HG03095 (cell line): ENCODE results near the gene CPN1.
"Not testable (repeated sequence)": the region's sequence is repeated elsewhere in the genome, so short reads cannot be mapped to it uniquely, and the experiment has no call there.

Experiments
- ATAC-seq: cut with Tn5 transposase; IDR thresholded peaks from one replicate; pipeline ENCODE4 v1.9.1; 2021; ENCODE audit warnings: moderate library complexity; ENCODE audit not compliant: unreplicated experiment

CPN1 gene

GRCh38 chr10:100081075-100082001 lies at the start of gene CPN1:
CPN1 (minus strand) TSS chr10:100081869; CDS start chr10:100081625, 244 bp downstream.
- ATAC-seq = no peak

DNA sequence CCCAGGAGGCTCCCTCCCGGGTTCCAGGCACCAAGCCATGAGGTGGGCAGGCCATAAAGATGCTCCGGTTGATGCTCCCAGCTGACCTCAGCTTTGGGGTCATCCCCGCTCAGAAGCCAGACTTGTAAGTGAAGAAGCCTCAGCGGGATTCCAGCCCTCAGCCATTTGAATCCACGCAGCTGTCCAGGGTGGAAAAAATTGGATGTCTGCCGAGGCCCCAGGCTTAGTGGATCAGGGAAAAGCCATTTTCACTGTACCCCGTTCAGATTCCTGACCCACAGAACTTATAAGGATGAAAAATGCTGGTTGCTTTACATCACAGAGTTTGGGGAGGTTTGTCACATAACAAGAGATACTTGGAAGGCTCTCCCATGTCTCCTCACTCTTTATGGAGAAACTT lies 49.2 kb upstream of the CPN1 start:
- ATAC-seq = no peak

- no peak for ATAC-seq
Measured at GRCh38 chr10:100129424-100129823, 47.8 kb upstream of the CPN1 start.

DNA sequence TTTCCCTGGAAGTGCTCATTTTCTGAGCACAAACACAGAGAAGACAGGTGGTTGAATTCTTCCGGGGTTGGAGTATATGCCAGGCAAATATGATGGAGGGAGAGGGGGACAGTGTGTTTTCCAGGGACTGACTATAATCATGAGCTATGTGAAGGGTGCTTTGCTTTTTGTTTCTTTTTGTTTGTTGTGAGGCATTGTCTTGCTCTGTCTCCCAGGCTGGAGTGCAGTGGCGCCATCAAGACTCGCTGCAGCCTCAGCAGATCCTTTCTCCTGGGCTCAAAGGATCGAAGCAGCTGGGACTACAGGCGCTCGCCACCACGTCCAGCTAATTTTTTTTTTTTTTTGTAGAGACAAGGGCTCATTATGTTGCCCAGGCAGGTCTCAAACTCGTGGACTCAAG lies 47.3 kb upstream of the CPN1 start:
- no peak for ATAC-seq

DNA sequence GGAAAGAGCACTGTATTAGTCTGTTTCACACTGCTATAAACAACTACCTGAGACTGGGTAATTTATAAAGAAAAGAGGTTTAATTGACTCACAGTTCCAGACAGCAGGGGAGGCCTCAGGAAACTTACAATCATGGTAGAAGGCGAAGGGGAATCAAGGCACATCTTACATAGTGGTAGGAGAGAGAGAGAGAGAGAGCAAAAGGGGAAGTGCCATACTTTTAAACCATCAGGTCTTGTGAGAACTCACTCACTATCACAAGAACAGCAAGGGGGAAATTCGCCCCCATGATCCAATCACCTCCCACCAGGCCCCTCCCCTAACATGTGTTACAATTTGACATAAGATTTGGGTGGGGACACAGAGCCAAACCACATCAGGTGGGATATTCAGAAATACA lies 43.7 kb upstream of the CPN1 start:
- not testable (repeated sequence) for ATAC-seq

- ATAC-seq = no peak
Measured at GRCh38 chr10:100124097-100124496, 42.4 kb upstream of the CPN1 start.

- no peak for ATAC-seq
Measured at GRCh38 chr10:100122780-100123179, 41.1 kb upstream of the CPN1 start.

- ATAC-seq = no peak
Measured at GRCh38 chr10:100120550-100120949, 38.9 kb upstream of the CPN1 start.

DNA sequence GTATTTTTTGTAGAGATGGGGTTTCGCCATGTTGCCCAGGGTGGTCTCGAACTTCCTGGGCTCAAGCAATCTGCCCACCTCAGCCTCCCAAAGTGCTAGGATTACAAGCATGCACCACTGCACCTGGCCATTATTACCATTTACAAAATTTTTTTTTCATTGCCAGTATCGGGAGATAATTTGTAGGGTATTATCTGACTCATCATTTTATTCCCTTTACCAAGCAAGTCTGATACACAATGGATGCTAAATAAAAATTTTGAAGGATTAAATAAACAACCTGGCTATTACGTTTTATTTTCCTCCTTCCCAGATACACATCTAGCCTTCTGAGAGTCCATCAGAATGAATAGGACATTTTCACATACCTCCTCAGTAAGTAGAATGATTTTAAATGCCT lies 38.1 kb upstream of the CPN1 start:
- ATAC-seq = no peak

GRCh38 chr10:100114976-100115770 lies 33.5 kb upstream of the CPN1 start:
- ATAC-seq = no peak

DNA sequence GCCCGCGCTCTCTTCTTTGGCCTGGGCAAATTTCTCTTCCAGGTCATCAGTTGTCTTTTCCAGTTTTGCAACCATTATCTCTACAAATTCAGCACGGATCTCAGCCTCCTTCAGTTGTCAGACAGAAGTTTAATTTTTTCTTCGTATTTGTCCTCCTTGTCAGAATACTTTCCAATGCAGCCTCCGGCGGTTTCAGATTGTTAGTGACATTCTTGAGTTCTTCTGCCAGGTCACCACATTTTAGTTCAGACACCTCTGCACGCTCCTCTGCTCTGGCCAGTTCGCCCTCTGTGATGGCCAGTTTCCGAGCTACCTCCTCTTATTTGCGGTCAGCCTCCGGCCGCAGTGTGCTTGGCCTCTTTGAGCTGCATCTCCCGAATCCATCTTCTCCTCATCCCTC lies 32.8 kb upstream of the CPN1 start:
- ATAC-seq = no peak

GRCh38 chr10:100109670-100110069 lies 28.0 kb upstream of the CPN1 start:
- no peak for ATAC-seq

DNA sequence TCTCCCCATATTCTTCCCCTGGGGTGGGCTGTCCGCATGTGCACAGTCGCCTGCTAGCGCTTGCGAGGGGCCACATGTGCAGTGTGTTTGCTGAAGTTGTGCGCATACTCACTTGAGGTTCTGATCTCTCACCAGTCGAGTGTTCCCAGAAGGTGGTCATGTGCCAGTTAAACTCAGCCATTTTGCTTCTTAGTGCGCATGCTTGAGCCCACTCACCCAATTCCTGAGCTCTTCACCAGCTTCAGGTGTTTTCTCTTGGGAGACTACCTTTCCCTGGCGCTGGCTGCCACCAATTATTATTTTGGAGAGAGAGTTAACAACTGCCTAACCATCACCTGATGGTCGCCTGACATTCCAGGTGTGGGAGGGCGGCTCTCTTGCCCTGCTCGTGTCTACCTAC lies 25.2 kb upstream of the CPN1 start:
- no peak for ATAC-seq

GRCh38 chr10:100104300-100104699 lies 22.6 kb upstream of the CPN1 start:
- ATAC-seq = no peak

DNA sequence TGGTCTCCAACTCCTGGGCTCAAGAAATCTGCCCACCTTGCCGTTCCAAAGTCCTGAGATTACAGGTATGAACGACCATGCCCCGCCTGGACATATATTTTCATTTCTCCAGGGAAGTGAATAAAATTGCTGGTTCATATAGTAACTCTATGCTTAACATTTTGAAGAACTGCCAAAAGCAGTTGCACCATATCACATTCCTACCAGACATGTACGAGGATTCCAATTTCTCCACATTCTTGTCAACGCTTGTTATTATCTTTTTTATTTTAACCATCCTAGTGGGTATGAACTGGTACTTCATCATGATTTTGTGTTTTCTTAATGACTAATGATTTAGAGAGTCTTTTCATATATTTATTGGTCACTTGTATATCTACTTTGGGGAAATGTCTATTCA lies 21.9 kb upstream of the CPN1 start:
- ATAC-seq = no peak

GRCh38 chr10:100101192-100102076 lies 19.8 kb upstream of the CPN1 start:
- ATAC-seq = no peak

DNA sequence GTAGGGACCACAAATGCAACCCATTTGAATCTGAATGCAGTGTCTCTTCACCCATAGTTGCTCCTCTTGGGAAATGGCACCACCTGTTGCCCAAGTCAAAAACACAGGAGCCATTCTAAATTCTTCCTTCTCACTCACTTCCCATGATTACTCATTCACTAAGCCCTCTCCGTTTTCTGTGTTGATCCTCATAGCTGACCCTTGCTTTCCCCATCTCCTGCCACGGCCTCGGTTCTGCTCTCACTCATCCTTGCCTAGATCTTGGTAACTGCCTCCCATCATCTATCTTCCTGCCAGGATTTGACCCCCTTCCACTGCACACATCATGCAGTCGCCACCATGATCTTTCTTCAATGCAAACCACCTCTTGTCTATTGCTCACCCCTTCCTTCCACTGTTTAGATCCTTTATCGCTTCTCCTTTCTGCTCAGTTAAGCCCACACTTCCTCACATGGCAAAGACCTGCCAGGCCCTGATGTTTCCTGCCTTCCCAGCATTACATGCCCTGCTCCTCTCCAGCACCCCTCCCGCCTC lies 19.0 kb upstream of the CPN1 start:
- ATAC-seq = no peak

DNA sequence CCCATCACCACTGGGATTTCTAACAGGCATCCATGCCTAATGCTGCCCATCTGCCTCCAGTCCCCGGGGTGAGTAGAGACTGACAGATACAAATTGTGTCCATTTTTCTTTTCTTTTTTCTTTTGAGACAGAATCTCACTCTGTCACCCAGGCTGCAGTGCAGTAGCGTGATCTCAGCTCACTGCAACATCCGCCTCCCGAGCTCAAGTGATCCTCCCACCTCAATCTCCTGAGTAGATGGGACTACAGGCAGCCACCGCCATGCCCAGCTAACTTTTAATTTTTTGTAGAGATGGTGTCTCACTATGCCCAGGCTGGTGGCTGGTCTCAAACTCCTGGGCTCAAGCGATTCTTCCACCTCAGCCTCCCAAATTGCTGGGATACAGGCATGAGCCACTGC lies 7.6 kb upstream of the CPN1 start:
- ATAC-seq = no peak

DNA sequence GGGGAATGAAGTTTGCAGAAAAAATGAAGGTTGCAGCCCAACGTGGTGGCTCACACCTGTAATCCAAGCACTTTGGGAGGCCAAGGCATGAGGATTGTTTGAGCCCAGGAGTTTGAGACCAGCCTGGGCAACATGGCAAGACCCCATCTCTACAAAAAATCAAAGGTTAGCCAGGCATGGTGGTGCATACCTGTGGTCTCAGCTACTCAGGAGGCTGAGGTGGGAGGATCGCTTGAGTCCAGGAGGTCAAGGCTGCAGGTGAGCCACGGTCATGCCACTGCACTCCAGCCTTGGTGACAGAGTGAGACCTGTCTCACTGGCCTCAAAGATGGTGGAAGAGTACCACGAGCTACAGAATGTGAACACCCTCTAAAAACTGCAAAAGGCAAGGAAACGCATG lies 5.0 kb upstream of the CPN1 start:
- ATAC-seq = not testable (repeated sequence)

DNA sequence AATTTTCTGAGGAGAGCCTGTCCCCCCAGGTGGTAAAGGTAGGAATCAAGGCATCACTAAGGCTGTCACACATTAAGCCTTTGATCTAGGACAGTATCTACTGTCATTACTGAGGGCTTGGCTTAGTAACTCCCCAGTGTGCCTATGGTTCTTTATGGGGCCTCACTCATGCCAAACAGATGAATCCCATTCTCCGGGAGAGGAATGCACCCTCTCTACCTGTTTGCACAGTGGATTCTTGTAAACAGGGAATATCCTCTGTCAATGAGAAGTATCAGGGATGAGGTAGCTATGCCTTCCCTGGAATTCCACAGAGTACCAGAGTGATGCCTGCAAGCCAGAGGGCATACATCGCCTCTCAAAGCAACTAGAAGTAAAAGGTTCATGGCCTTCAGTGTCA lies 3.9 kb upstream of the CPN1 start:
- ATAC-seq = no peak

- ATAC-seq = no peak
Measured at GRCh38 chr10:100083623-100084022, 2.0 kb upstream of the CPN1 start.
